ENCODE data around the gene MAL. TPM values are rescaled to one million over a fixed set of nuclear protein-coding genes. Genes with fewer than 3 reads are reported as not detected.

The MAL gene
- 1 to 10 TPM; 5.6 to 6.1 (median 6.1) TPM for total RNA-seq

DNA sequence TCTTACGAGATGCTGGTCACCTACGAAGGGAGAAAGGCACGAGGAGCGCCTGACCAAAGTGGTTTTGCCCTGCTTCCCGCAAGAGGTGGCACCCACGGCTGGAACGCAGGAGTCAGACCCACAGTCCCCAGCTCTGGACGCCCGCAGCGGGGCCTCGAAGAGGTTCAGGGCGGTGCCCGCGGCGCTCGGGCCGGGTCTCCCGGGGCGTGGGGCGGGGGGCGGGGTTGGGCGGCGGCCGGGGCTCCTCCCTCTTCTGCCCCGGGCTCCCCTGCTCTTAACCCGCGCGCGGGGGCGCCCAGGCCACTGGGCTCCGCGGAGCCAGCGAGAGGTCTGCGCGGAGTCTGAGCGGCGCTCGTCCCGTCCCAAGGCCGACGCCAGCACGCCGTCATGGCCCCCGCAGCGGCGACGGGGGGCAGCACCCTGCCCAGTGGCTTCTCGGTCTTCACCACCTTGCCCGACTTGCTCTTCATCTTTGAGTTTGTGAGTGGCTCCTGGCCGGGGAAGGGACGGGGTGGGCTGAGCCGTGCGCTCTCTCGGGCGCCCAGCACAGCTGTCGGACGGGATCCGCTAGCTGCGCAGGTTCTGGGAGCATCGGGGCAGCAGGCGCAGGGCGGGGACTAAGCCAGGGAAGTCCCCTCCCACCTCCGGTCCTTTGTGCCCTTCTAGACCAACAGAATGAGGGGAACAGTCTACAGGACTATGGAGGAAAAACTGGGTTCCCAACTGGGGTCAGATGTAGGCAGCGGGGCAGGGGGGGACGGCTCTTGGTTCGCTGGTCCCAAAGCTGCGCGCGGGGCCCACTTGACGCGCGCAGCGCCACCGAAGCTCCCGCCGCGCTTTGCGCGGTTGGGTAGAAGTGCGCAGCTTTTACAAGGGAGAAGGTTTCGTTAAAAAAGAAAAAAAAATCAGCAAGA lies at the start of gene MAL:
MAL (plus strand) TSS at position 303 of the 914 bp plus-strand sequence; CDS start at position 388, 85 bp downstream.
- Mint-ChIP-seq H3K4me1 (ENCODE audit: low read depth) (peaks cover 73% of the 10 kb centered on the region), H3K36me3 (ENCODE audit: insufficient read depth) (no peaks in the 10 kb centered on the region), H3K4me3 (peak within 1 kb of the TSS; percentile 96), H3K27me3 (ENCODE audit: low read depth) (peaks cover 8% of the 10 kb centered on the region), H3K9me3 (no peaks in the 10 kb centered on the region)
- ATAC-seq (peak; percentile 70 to 71), DNase-seq (peak; percentile 57)

- Mint-ChIP-seq H3K27me3 (ENCODE audit: low read depth) (peaks cover 17% of the 10 kb centered on the region), H3K4me3 (no peak overlapping the region), H3K36me3 (ENCODE audit: insufficient read depth) (no peaks in the 10 kb centered on the region), H3K9me3 (no peaks in the 10 kb centered on the region), H3K4me1 (ENCODE audit: low read depth) (no peaks in the 10 kb centered on the region)
- no peak for ATAC-seq
- DNase-seq: no peak
Observed at GRCh38 chr2:94977826-94978225, 47.7 kb upstream of the MAL start.

GRCh38 chr2:94978917-94979316 lies 46.6 kb upstream of the MAL start:
- Mint-ChIP-seq H3K27me3 (ENCODE audit: low read depth) (peaks cover 14% of the 10 kb centered on the region), H3K4me1 (ENCODE audit: low read depth) (no peaks in the 10 kb centered on the region), H3K9me3 (no peaks in the 10 kb centered on the region), H3K4me3 (no peak overlapping the region), H3K36me3 (ENCODE audit: insufficient read depth) (no peaks in the 10 kb centered on the region)
- ATAC-seq (no peak), DNase-seq (no peak)

- no peak for ATAC-seq
- no peak for DNase-seq
- Mint-ChIP-seq H3K4me3 (no peak overlapping the region), H3K27me3 (ENCODE audit: low read depth) (peaks cover 16% of the 10 kb centered on the region), H3K9me3 (no peaks in the 10 kb centered on the region), H3K4me1 (ENCODE audit: low read depth) (no peaks in the 10 kb centered on the region), H3K36me3 (ENCODE audit: insufficient read depth) (no peaks in the 10 kb centered on the region)
Observed at GRCh38 chr2:94979406-94980375, 45.8 kb upstream of the MAL start.

GRCh38 chr2:94980406-94980805 lies 45.1 kb upstream of the MAL start:
- ATAC-seq: no peak
- H3K27me3 Mint-ChIP-seq (ENCODE audit: low read depth): peaks cover 15% of the 10 kb centered on the region

GRCh38 chr2:94982156-94982555 lies 43.4 kb upstream of the MAL start:
- H3K4me3 Mint-ChIP-seq: no peak overlapping the region

More at GRCh38 chr2:94980406-94980805, 45.1 kb upstream of the MAL start:
- Mint-ChIP-seq H3K4me1 (ENCODE audit: low read depth) (no peaks in the 10 kb centered on the region), H3K36me3 (ENCODE audit: insufficient read depth) (no peaks in the 10 kb centered on the region), H3K4me3 (no peak overlapping the region), H3K9me3 (no peaks in the 10 kb centered on the region)
- DNase-seq: no peak

GRCh38 chr2:94982675-94983074 lies 42.8 kb upstream of the MAL start:
- H3K9me3 Mint-ChIP-seq: no peaks in the 10 kb centered on the region
- H3K27me3 Mint-ChIP-seq (ENCODE audit: low read depth): peaks cover 18% of the 10 kb centered on the region
- H3K4me1 Mint-ChIP-seq (ENCODE audit: low read depth): no peaks in the 10 kb centered on the region
- ATAC-seq (no peak), DNase-seq (no peak)
- H3K4me3 Mint-ChIP-seq: no peak overlapping the region
- H3K36me3 Mint-ChIP-seq (ENCODE audit: insufficient read depth): no peaks in the 10 kb centered on the region

More at GRCh38 chr2:94982156-94982555, 43.4 kb upstream of the MAL start:
- ATAC-seq (no peak), DNase-seq (no peak)
- no peaks in the 10 kb centered on the region for H3K9me3 Mint-ChIP-seq
- H3K36me3 Mint-ChIP-seq (ENCODE audit: insufficient read depth): no peaks in the 10 kb centered on the region
- peaks cover 15% of the 10 kb centered on the region for H3K27me3 Mint-ChIP-seq (ENCODE audit: low read depth)
- H3K4me1 Mint-ChIP-seq (ENCODE audit: low read depth): no peaks in the 10 kb centered on the region

DNA sequence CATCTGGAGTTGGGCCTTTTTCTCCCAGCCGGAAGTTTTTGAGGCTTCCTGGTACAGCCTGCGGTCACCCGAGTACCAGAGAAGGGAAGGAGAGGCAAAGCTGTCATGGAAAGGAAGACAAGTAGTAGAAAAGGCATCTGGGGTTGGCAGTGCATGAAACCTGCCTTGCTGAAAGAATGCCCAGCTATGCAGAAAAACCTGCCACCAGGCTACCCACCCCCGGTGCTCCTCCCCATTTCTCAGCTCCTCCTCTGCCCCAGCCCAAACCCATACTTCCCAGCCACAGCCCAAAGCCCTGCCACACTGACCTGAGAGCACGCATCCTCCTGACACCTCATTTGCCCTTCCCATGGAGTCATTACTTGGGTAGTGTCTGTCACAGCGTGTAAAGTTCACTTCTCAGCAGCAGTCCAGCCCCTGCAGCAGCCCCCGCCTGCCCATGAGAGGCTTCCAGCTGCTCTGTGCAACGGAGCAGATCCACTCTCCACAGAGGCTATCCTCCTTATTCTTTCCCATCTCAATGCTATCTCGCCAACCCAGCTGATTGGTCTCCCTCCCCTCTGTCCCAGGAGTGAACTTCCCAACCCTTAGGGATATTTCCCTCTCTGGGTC lies 40.4 kb upstream of the MAL start:
- ATAC-seq: no peak
- H3K4me1 Mint-ChIP-seq (ENCODE audit: low read depth): no peaks in the 10 kb centered on the region

GRCh38 chr2:94985636-94986035 lies 39.9 kb upstream of the MAL start:
- Mint-ChIP-seq H3K4me1 (ENCODE audit: low read depth) (no peaks in the 10 kb centered on the region), H3K9me3 (no peaks in the 10 kb centered on the region), H3K4me3 (no peak overlapping the region), H3K36me3 (ENCODE audit: insufficient read depth) (no peaks in the 10 kb centered on the region), H3K27me3 (ENCODE audit: low read depth) (peaks cover 18% of the 10 kb centered on the region)
- no peak for DNase-seq
- ATAC-seq: no peak

More for the DNA sequence above, 40.4 kb upstream of the MAL start:
- no peak for DNase-seq
- peaks cover 18% of the 10 kb centered on the region for H3K27me3 Mint-ChIP-seq (ENCODE audit: low read depth)
- H3K9me3 Mint-ChIP-seq: no peaks in the 10 kb centered on the region
- no peak overlapping the region for H3K4me3 Mint-ChIP-seq
- H3K36me3 Mint-ChIP-seq (ENCODE audit: insufficient read depth): no peaks in the 10 kb centered on the region

- ATAC-seq: no peak
- peak; percentile 21 for DNase-seq
- H3K9me3 Mint-ChIP-seq: no peaks in the 10 kb centered on the region
- no peaks in the 10 kb centered on the region for H3K4me1 Mint-ChIP-seq (ENCODE audit: low read depth)
- H3K4me3 Mint-ChIP-seq: no peak overlapping the region
- H3K27me3 Mint-ChIP-seq (ENCODE audit: low read depth): peaks cover 17% of the 10 kb centered on the region
- no peaks in the 10 kb centered on the region for H3K36me3 Mint-ChIP-seq (ENCODE audit: insufficient read depth)
Observed at GRCh38 chr2:94986392-94986963, 39.0 kb upstream of the MAL start.

DNA sequence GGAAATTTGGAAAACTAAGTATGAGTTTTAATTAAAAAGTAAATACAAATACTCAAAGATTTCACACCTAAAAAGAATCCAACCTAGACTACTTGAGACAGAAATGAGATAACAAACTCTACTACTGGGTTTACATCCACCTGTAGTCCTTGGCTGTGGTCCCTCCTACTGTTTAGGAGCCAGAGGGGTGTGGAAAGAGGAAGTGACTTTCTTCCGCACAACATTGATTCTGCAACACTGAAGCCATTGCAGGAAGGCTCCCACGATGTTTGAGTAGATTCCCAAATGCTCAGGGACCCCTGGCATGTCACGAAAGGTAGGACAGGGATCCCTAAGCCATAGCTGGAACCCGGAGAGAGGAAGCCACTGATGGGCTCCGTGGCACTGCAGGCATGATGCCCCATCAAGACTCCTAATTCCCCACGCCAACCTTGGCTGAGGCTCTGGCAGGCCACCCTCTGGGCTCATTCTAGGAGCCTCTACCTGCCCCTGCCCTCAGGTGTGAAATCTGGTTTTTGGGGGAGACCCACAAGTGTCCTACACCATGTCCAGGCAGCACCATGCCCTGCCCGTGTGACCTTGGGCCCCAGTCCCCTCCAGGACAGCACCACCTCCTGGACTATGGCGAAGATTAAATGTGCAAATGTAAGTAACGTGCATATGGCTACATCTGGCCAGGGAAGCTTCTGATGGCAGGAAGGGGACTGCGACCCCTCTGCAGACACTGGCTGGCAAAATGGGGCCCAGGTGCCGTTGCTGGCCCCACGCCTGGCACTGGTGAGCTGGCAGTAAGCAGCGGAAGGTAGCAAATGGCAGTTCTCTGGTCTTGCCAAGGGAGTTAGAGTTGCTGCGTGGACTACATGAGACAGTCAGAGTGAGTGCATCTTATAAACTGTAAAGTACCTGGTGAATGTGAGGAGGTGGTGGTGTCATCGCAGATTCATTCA lies 38.2 kb upstream of the MAL start:
- DNase-seq (no peak), ATAC-seq (no peak)
- Mint-ChIP-seq H3K9me3 (no peaks in the 10 kb centered on the region), H3K4me3 (no peak overlapping the region), H3K27me3 (ENCODE audit: low read depth) (peaks cover 20% of the 10 kb centered on the region), H3K4me1 (ENCODE audit: low read depth) (no peaks in the 10 kb centered on the region), H3K36me3 (ENCODE audit: insufficient read depth) (no peaks in the 10 kb centered on the region)

GRCh38 chr2:94990956-94991355 lies 34.6 kb upstream of the MAL start:
- no peak for DNase-seq
- no peak for ATAC-seq
- no peaks in the 10 kb centered on the region for H3K9me3 Mint-ChIP-seq
- no peaks in the 10 kb centered on the region for H3K4me1 Mint-ChIP-seq (ENCODE audit: low read depth)
- H3K27me3 Mint-ChIP-seq (ENCODE audit: low read depth): peaks cover 15% of the 10 kb centered on the region
- H3K4me3 Mint-ChIP-seq: no peak overlapping the region
- H3K36me3 Mint-ChIP-seq (ENCODE audit: insufficient read depth): no peaks in the 10 kb centered on the region

DNA sequence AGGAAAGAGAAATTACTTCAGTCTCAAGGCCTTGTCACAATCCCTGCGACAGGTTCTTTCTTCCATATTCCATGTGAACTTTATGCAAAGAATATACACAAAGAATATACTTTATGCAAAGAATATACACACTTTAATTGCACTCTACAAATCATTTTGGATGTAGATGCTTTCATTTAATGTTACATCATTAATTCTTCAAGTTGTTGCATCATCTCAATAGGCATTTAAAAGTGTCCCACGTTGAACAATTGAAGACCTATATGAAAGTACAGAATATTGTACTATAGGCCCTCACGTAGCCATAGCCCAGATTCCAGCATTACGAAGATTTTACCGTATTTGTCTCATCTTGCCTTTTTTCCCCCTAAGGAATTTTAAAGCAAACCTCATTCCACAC lies 33.1 kb upstream of the MAL start:
- DNase-seq: no peak
- no peaks in the 10 kb centered on the region for H3K36me3 Mint-ChIP-seq (ENCODE audit: insufficient read depth)
- H3K27me3 Mint-ChIP-seq (ENCODE audit: low read depth): peaks cover 21% of the 10 kb centered on the region
- H3K4me1 Mint-ChIP-seq (ENCODE audit: low read depth): no peaks in the 10 kb centered on the region
- H3K4me3 Mint-ChIP-seq: no peak overlapping the region
- no peaks in the 10 kb centered on the region for H3K9me3 Mint-ChIP-seq
- ATAC-seq: no peak
